ENCODE measurements around the gene ALMS1. TPM values are rescaled to one million over a fixed set of nuclear protein-coding genes. Genes with fewer than 3 reads are reported as not detected.
"Not testable (repeated sequence)": the region's sequence is repeated elsewhere in the genome, so short reads cannot be mapped to it uniquely, and the experiment has no call there.

Gene ALMS1
- total and polyA plus RNA-seq, 2 of the 4 experiments (the other 2 are of a cell fraction): 20.8 to 52.8 TPM

DNA sequence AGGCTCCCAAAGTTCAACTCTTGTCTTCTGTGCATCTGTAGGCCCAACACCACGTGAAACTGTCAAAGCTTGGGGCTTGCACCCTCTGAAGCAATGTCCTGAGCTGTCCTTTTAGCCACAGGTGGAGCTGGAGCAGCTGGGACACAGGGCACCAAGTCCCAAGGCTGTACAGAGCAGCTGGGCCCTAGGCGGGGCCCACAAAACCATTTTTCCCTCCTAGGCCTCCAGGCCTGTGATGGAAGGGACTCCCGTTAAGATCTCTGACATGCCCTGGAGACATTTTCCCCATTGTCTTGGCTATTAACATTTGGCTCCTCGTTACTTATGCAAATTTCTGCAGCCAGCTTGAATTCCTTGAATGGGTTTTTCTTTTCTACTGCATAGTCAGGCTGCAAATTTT is 145.1 kb downstream of the ALMS1 start:
- CTCF ChIA-PET; in situ Hi-C loops (cut with MboI; ENCODE audit: low sequenced_read_pairs): not testable (repeated sequence)

More for the DNA sequence above, 145.1 kb downstream of the ALMS1 start:
- H3K4me2 ChIP-seq (ENCODE audit: low read depth, low read length); H4K5ac ChIP-seq (ENCODE audit: low read depth, low read length); H3K9me3 ChIP-seq (ENCODE audit: control insufficient read depth, insufficient read depth, low read length); H2AK9ac ChIP-seq (replicated peaks; ENCODE audit: low read depth, low read length, poor library complexity); H3K27me3 ChIP-seq (ENCODE audit: control insufficient read depth, insufficient read depth, low read length); BruUV-seq (replicated peaks); ATAC-seq (ENCODE audit: low read depth); H3K18ac ChIP-seq (ENCODE audit: low read depth, low read length); H2BK20ac ChIP-seq (ENCODE audit: low read depth, low read length); intact Hi-C loops (cut with micrococcal nuclease); H2AFZ ChIP-seq (replicated peaks; ENCODE audit: low read length, poor library complexity); H4K8ac ChIP-seq (ENCODE audit: low read depth in 2 of 2, low read length in 2 of 2); H3K4me1 ChIP-seq (ENCODE audit: control insufficient read depth, insufficient read depth, low read length); DNase-seq; H4K91ac ChIP-seq (ENCODE audit: insufficient read depth, low read depth, low read length); H3K9ac ChIP-seq (ENCODE audit: low read depth, low read length); H3K56ac ChIP-seq (ENCODE audit: extremely low read depth, insufficient read depth, low read length); H3K14ac ChIP-seq (replicated peaks; ENCODE audit: low read depth, low read length); dilution Hi-C loops (cut with HindIII; ENCODE audit: low sequenced_read_pairs, unreplicated experiment); H3K4ac ChIP-seq (ENCODE audit: low read depth, low read length); POLR2A ChIA-PET (ENCODE audit: unreplicated experiment); H3K4me3 ChIP-seq (ENCODE audit: insufficient read depth, low read depth, low read length); H3K79me1 ChIP-seq (ENCODE audit: low read depth in 1 of 2, low read length in 2 of 2); H2BK15ac ChIP-seq (ENCODE audit: low read depth, low read length); H3K27ac ChIP-seq (ENCODE audit: insufficient read depth, low read length); H2BK5ac ChIP-seq (ENCODE audit: low read depth, low read length, poor library complexity, severe bottlenecking); H2BK120ac ChIP-seq (ENCODE audit: low read depth, low read length); H4K20me1 ChIP-seq (ENCODE audit: insufficient read depth, low read length); H3K36me3 ChIP-seq (ENCODE audit: control insufficient read depth, insufficient read depth, low read length); H2AK5ac ChIP-seq (ENCODE audit: low read depth, low read length); H3K9me1 ChIP-seq (ENCODE audit: insufficient read depth, low read length); H3K23ac ChIP-seq (ENCODE audit: low read depth, low read length): not testable (repeated sequence)
- 82% methylated on average over 3 of the region's 4 CpGs; no CpG with 5 or more reads in 1 of the 2 experiments for WGBS, 2 experiments (ENCODE audit: extremely low coverage in 2 of 2, insufficient read length in 1 of 2)

Data from IMR-90 (cell line).